A673 (cell line): Measurements from ENCODE around the gene PPP2R5D.

Experiments
- CTCF ChIP-seq: fragments of 300-800, 200-600 bp; sonication (generic); conservative IDR thresholded peaks from 2 replicates; pipeline ENCODE4 v1.5.1; 2017; ENCODE audit warnings: low read depth, mild to moderate bottlenecking, antibody characterized with exemption, low read length, moderate library complexity, mixed read lengths
- EZH2 ChIP-seq: fragments of 200-600 bp; sonication (generic); IDR thresholded peaks from 2 replicates; pipeline ENCODE4 v1.6.1; 2017; ENCODE audit warnings: borderline replicate concordance, low read depth, mild to moderate bottlenecking, mixed read lengths, antibody characterized with exemption, low read length; ENCODE audit not compliant: poor library complexity, severe bottlenecking

- no peak for TF ChIP-seq CTCF
- no peak for TF ChIP-seq EZH2
These were observed 36.5 kb downstream of the PPP2R5D start for GRCh38 chr6:43020847-43021246.
